SKM-1 treated with dmso at 0.1 percent for 144 hours (cell line): ENCODE results near the gene EHD2.
"Not testable (repeated sequence)": the region's sequence is repeated elsewhere in the genome, so short reads cannot be mapped to it uniquely, and the experiment has no call there.

Experiments
- DNase-seq: peaks from one replicate; lab custom pipeline; 2025; ENCODE audit not compliant: unreplicated experiment; lab: John Stamatoyannopoulos, UW

EHD2 gene

DNA sequence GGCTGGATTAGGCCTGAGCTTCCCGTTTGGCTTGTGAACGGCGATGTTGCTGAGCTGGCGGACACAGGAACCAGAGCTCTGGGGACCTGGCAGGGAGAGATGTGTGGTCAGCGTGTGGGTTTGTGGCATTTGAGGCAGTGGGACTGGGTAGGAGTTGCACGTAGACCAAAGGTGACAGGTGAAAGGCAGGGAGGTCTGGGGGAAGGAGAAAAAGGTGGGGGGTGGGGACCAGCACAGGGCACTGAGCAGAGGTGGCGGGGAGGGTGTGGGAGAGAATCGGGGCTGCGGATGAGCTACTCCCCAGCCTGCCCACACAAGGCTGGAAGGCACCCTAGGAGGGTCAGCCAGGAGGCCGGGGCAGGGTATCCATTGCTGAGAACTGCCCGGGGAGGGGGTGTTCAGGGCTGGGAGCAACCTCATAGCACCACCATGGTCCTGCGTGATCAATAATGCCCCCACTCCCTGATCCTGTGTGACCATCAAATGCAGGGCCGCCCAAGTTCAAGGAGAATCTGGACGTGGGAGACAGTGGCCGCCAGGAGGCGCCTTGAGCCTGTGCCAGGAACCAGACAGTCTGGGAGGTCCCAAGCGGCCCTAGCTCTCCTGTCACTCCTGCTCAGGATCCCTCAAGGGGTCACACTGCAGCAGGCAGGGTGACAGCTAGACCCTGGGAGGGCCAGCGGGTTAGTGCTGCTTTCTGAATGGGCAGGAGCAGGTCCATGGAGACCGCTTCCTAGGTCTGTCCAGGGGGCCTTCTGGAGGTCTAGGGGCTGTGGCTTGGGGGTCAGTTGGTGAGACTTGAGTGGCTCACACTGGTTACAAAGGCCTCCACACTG, 52.5 kb downstream of the EHD2 start:
- no peak for DNase-seq

DNA sequence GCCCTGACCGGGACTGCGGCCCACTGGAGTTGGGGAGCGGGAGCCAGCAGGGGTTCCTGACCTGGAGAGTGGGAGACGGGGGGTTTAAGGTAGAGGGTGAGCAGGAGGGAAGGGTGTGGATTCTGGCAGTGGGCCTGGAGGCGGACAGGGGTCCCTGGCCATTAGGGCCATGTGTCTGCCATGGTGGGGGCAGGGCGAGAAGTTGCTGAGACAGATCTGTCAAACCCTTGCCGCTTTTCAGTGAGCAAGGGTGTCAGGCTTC, 53.1 kb downstream of the EHD2 start:
- no peak for DNase-seq

DNA sequence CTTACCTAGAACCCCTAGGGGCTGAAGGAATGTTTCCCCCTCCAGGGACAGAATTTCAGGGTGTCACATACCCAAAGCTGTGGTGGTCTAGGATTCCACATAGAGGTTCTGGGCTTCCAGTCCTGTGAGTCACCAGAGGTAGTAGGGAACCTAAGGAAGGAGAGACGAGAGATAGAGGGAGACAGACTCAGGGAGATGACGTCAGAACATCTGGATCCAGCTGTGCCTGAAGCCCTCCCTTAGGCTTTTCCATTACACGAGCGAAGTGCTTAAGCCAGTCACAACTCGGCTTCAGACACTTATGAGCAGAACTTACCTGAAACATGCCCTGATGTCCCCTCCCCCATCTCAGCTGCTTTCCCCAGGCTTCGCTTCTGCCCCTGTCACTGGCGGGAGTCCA, 53.4 kb downstream of the EHD2 start:
- DNase-seq = no peak

DNA sequence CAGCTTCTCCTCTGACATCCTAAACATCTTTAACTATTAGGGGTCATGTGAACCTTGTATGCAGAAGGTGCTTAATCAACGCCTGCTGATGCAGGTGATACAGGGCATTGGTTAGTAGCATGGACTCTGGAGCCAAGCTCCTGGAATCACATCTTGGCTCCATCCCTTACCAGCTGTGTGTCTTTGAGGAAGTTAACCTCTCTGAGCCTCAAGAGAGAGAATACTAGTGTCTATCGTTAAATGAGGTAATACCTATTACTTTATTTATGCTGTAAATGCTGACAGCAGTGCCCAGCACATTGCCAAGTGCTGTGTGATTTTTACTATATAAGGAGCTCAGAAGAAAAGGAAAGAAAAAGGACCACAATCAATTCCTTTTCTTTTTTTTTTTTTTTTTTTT, 54.1 kb downstream of the EHD2 start:
- no peak for DNase-seq

DNA sequence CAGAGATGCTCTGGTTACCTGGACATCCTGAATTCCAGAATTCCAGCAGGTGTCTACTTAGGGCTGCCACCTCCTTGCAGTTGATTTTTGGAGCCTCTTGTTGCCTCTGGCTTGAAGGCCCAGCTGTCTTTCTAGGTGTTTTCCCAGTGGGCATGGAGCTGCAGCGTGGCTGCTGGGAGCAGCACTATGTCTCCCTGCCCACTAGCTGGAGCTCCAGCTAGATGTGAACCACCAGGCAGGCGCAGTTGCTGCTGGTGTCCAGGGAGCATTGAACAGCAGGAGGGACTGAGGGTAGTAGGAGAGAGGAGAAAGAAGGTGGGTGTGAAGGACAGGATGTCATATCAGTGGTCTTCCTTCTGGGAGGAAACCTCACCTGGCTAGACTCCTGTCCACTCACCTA, 55.4 kb downstream of the EHD2 start:
- no peak for DNase-seq

DNA sequence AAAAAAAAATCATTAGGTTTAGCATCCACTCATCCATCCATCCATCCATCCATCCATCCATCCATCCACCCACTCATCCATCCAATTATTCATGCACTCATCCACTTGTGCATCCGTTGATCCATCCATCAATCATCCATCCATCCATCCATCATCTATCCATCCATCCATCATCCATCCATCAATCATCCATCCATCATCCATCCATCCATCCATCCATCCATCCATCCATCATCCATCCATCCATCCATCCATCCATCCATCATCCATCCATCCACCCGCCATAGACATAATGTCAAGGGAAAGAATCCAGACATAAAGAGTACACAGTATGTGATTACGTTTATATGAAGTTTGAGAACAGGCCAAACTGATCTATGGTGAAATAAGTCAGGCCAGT, 56.3 kb downstream of the EHD2 start:
- no peak for DNase-seq

DNA sequence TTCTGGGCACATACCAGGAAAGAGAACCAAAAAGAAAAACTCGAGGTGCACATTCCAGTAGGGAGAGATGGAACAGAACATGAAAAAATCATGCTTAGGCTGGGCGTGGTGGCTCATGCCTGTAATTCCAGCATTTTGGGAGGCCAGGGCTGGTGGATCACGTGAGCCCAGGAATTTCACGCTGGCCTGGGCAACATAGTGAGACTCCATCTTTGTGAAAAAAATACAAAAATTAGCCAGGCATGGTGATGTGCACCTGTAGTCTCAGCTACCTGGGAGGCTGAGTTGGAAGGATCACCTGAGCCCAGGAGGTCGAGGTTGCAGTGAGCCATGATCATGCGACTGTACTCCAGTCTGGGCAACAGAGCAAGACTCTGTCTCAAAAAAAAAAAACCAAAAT, 58.1 kb downstream of the EHD2 start:
- not testable (repeated sequence) for DNase-seq

DNA sequence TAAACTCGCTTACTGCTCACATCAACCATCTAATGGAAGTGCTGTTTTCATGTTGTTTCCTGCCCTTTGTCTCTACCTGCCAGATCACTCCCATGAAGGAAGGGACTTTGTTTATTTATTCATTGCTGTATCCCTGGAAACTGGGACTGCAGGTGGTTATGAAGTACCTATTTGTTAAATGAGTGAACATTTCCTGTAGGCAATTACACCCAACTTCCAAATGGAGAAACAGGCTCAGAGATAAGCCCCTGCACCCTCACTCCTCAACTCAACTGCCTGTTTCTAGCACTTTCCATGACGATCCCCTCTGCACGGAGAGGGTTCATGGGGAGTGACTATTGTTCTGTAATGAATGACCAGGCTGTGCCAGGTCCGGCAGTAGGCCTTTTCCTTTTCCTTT, 63.3 kb downstream of the EHD2 start:
- DNase-seq = no peak

DNA sequence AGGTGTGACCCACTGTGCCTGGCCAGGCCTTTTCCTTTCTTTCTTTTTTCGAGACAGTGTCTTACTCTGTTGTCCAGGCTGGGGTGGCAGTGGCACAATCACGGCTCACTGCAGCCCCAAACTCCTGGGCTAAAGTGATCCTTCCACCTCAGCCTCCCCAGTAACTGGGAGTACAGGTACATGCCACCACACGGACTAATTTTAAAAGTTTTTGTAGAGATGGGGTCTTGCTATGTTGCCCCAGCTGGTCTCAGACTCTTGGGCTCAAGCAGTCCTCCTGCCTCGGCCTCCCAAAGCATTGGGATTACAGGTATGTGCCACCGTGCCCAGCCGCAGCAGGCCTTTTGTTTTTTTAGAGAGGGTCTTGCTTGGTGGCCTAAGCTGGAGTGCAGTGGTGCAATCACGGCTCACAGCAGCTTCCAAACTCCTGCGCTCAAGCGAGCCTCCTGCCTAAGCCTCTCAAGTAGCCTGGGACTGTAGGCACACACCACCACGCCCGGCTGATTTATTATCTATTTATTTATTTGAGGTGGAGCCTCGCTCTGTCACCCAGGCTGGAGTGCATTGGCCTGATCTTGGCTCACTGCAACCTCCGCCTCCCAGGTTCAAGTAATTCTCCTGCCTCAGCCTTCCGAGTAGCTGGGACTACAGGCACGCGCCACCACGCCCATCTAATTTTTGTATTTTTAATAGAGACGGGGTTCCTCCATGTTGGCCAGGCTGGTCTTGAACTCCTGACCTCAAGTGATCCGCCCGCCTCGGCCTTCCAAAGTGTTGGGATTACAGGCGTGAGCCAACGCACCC, 64.2 kb downstream of the EHD2 start:
- DNase-seq = not testable (repeated sequence)

DNA sequence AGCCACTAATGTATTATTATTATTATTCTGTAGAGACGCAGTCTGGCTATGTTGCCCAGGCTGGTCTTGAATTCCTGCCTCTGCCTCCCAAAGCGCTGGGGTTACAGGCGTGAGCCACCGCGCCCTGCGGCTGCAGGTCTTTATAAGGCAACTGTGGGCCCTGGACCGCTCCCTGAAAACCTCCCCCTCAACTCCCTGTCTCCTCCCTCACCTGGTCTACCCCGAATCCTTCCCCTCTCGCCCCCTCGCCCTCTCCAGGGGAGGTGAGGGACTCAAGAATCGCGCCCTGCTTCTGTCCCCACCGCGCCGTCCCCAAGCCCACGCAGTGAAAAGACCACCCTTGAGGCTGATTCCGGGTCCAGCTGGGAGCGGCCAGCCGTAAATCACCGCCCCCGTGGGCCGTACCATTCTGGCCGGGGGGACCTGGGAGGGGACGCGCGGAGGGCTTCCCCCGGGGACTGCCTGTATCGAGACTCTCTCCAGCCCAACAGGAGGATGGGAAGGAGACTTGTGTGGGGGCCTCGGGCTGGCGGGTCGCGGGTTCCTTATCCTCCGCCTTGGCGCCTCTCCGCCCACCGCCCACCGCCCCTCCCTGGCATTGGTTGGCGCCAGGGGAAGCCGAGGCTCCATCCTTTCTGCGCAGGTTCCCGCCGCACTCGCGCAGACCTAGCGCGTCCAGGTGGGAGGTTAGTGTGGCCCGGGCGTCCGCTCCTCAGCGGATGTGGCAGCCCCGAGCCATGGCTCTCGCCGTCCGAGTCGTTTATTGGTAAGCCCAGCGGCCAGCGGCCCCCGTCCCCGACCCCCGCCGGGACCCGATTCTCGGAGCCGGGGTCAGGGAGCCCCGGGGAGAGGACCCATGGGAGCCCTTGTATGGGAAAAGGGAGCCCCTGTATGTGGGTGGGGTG, 65.1 kb downstream of the EHD2 start, which contains the start of gene SELENOW:
Gene SELENOW (plus strand): TSS at position 655 of the 905 bp plus-strand sequence. CDS start 83 bp downstream, at position 738.
- no peak for DNase-seq

DNA sequence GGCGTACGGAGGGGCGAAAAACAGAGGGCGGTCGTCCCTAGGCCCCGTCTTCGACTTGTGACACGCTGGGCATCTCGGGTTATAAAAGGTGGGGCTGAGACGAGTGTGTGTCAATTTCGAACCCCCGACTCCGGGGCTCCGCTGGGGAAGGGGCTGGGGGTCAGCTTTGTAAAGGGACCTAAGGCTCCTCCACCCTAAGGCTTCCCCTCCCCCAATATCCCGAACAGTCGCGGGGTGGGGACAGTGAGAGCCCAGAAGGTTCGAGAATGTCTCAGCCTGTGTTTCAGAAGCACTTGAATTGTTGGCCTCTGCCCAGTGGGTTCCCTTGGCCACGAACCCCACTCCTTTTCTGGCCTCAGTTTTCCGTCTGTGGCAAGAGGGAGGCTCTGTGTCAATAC, 65.7 kb downstream of the EHD2 start:
- DNase-seq = no peak

DNA sequence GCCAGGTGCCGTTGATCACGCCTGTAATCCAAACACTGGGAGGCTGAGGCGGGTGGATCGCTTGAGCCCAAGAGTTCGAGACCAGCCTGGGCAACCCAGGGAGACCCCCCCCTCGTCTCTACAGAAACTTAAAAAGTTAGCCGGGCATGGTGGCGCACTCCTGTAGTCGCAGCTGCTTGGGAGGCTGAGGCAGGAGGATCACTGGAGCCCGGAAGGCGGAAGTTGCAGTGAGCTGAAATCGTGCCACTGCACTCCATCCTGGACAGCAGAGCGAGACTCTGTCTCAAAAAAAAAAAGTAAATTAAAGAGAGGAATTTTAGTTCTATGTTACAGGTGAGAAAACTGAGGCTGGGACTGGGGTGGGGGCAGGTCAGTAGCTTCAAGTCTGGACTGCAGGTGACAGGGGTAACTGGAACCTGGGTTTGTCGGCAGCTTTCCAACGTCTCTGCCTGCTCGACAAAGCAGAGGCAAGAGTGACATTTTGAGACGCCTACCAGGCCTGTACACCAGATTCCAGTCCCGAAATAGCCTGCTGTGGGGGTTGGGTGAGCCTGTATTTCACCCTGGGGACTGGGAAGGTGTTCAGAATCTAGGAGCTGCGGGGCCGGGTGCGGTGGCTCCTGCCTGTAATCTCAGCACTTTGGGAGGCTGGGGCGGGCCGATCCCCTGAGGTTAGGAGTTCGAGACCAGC, 66.4 kb downstream of the EHD2 start:
- DNase-seq = no peak

DNA sequence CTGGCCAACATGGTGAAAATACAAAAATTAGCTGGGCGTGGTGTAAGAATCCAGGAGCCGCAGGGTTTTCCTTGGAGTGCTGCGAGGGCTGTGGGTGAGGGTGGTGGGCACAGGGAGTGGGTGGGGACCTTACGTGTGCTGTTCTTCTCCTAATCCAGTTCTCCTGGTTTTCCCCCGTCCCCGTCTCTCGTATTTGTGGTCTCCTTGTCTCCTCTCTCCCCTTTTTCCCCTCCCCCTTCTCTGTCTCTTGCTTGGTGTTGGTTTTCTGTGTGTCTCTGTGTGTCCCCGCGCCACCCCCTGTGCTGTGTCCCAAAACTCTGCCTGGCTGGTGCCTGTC, 67.0 kb downstream of the EHD2 start:
- no peak for DNase-seq

DNA sequence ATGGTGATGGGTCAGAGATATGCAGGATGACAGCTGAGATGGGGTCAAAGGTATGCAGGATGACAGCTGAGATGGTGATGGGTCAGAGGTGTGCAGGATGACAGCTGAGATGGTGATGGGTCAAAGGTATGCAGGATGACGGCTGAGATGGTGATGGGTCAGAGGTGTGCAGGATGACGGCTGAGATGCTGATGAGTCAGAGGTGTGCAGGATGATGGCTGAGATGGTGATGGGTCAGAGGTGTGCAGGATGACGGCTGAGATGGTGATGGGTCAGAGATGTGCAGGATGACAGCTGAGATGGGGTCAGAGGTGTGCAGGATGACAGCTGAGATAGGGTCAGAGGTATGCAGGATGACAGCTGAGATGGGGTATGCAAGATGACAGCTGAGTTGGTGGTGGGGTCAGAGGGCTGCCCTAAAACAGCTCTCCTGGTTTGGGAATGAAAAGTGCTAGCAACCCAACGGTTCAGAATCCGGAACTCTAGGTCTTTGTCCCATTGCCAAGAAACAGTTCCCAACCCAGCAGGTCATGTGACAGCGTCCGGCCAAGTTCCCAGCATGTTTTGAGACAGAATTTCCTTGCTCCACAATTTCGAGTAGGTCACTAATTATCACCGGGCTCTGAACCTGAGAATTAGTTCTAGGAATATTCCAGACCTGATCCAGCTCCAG, 68.5 kb downstream of the EHD2 start:
- DNase-seq = no peak

DNA sequence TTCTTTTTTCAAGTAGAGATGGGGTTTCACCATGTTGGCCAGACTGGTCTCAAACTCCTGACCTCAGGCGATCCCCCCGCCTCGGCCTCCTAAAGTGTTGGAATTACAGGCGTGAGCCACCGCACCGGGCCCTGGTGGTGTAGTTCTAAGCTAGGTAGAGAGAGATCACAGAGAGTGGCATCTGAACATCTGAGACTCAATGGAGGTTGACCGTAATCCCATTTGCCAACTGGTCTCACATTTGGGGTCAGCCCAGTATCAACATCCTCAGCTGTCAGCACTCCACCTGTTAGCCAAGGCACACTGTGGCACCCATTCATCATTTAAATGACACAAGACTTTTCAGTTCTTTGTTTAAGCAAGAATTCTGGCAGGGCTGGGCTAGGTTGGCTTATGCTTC, 73.3 kb downstream of the EHD2 start:
- no peak for DNase-seq

DNA sequence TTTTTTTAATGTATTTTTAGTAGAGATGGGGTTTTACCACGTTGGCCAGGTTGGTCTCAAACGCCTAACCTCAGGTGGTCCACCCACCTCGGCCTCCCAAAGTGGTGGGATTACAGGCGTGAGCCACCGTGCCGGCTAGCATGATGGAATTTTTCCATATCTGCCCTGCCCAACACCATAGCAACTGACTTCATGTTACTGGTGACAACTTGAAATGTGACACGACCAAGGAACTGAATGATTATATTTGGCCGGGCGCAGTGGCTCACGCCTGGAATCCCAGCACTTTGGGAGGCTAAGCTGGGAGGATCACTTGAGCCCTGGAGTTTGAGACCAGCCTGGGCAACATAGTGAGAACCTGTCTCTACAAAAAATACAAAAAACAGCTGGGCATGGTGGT, 74.1 kb downstream of the EHD2 start:
- not testable (repeated sequence) for DNase-seq

DNA sequence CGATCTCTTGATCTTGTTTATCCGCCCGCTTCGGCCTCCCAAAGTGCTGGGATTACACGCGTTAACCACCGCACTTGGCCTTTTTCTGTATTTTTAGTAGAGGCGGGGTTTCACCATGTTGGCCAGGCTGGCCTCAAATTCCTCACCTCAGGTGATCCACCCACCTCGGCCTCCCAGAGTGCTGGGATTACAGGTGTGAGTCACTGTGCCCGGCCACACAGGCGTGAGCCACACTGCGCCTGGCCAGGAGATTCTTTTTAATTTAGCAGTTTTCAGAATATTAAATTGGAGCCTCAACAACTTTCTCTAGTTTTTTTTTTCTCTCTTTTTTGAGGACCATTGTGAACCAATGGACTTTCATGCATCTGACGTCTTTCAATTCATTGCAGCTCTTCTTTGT, 76.6 kb downstream of the EHD2 start:
- DNase-seq = not testable (repeated sequence)

DNA sequence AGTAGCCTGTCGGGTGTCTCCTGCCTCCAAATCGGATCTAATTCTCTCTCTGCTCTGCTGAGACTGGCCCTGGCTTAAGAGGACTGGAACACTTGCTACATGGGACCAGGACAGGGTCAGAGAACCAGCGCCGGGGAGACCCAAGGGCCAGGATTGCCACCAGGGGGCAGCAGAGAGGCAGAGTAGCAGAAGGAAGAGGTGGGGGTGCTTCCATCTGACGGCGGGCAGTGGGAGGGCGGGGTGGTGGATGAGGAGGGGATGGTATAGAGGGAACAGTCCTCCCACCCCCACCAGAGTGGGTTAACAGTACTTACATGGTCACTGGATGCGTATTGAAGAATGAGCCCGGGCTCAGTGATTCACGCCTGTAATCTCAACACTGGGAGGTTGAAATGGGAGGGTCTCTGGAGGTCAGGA, 77.2 kb downstream of the EHD2 start:
- DNase-seq = peak; percentile 27

DNA sequence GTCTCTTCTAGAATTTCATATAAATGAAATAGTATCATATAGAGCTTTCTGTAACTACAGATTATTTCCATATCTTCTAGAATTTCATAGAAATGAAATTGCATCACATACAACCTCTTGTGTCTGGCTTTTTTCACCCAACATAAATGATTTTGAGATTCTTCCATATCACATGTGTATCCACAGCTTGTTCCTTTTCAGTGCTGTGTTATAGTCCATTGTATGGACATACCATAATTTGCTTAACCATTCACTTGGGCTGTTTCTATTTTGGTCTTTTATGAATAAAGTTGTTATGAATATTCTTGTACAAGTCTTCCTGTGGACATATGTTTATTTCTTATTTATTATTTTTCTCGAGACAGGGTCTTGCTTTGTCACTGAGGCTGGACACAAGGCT, 79.4 kb downstream of the EHD2 start:
- DNase-seq = no peak
